GM19025 (cell line): Measurements from ENCODE around the gene ATE1.
"Not testable (repeated sequence)": the region's sequence is repeated elsewhere in the genome, so short reads cannot be mapped to it uniquely, and the experiment has no call there.

Experiments
- ATAC-seq: cut with Tn5 transposase; IDR thresholded peaks from one replicate; pipeline ENCODE4 v1.9.1; 2021; ENCODE audit warnings: mild to moderate bottlenecking, low read depth, moderate library complexity; ENCODE audit not compliant: unreplicated experiment

ATE1 gene

GRCh38 chr10:121835376-121835775, 92.5 kb downstream of the ATE1 start:
- no peak for ATAC-seq

GRCh38 chr10:121834757-121835156, 93.1 kb downstream of the ATE1 start:
- ATAC-seq = no peak

GRCh38 chr10:121833387-121833786, 94.4 kb downstream of the ATE1 start:
- ATAC-seq = no peak

GRCh38 chr10:121832647-121833046, 95.2 kb downstream of the ATE1 start:
- ATAC-seq = no peak

GRCh38 chr10:121831777-121832176, 96.1 kb downstream of the ATE1 start:
- ATAC-seq = no peak

GRCh38 chr10:121831237-121831636, 96.6 kb downstream of the ATE1 start:
- ATAC-seq = no peak

GRCh38 chr10:121830101-121830500, 97.7 kb downstream of the ATE1 start:
- no peak for ATAC-seq

GRCh38 chr10:121828045-121828444, 99.8 kb downstream of the ATE1 start:
- no peak for ATAC-seq

GRCh38 chr10:121826773-121827172, 101.1 kb downstream of the ATE1 start:
- not testable (repeated sequence) for ATAC-seq

GRCh38 chr10:121823993-121824463, 103.8 kb downstream of the ATE1 start:
- no peak for ATAC-seq

GRCh38 chr10:121822724-121823123, 105.1 kb downstream of the ATE1 start:
- ATAC-seq = no peak

- ATAC-seq = no peak
Measured at GRCh38 chr10:121822180-121822579, 105.7 kb downstream of the ATE1 start.

- ATAC-seq = no peak
Measured at GRCh38 chr10:121819049-121819448, 108.8 kb downstream of the ATE1 start.

GRCh38 chr10:121818599-121818998, 109.2 kb downstream of the ATE1 start:
- no peak for ATAC-seq

- no peak for ATAC-seq
Measured at GRCh38 chr10:121816197-121816596, 111.6 kb downstream of the ATE1 start.

GRCh38 chr10:121813857-121814256, 114.0 kb downstream of the ATE1 start:
- no peak for ATAC-seq

GRCh38 chr10:121813211-121813815, 114.5 kb downstream of the ATE1 start:
- ATAC-seq = no peak

- ATAC-seq = no peak
Measured at GRCh38 chr10:121812031-121812430, 115.8 kb downstream of the ATE1 start.

- ATAC-seq = no peak
Measured at GRCh38 chr10:121811386-121811785, 116.4 kb downstream of the ATE1 start.

GRCh38 chr10:121808835-121809234, 119.0 kb downstream of the ATE1 start:
- no peak for ATAC-seq

GRCh38 chr10:121804460-121804859, 123.4 kb downstream of the ATE1 start:
- no peak for ATAC-seq

- no peak for ATAC-seq
Measured at GRCh38 chr10:121803611-121804010, 124.2 kb downstream of the ATE1 start.

GRCh38 chr10:121800831-121801230, 127.0 kb downstream of the ATE1 start:
- ATAC-seq = no peak
